ENCODE results near the gene DDX1.
"Not testable (repeated sequence)": the region's sequence is repeated elsewhere in the genome, so short reads cannot be mapped to it uniquely, and the experiment has no call there.

Gene DDX1

DNA sequence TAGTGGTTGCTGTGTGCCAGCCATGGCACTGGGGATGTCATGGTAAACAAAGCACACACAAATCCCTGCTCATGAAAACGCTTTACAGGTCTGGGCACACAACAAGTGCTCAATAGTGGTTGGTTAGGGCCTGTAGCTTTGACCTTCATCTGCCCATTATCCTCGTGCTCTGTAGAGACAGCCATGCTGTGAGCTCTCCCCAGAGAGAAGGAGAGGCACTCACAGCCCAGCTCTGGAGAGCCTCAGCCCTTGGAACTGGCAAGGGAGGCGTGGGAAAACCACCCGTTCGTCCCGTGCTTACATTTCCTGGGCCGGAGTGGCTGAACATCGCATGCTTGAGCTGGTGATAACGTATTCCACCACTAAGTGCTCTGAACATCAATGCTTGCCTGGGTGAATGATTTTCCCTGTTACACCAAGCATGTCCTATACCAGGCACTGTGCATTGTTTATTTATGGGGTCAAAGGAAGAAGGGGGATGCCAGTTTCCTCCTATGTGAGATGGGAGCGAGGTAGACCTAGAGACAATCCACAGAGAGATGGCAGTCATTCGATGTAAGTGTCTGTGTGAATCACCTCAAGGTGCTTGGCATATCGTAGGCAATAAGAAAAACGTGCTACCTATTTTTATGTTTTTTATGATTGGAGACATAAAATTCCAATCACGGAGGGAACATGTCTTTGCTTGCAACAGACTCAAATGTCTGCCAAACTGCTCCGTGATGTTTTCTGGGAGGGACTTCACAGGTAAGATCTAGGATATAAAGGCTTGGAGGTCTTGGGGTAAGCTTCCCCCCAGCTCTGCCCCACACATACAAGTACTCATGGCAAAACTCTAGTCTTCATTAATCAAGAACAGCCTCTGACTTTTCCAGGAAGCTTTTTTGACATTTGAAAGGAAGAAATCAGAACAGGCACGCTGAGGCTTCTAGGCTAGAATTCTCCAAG, 75.5 kb downstream of the DDX1 start:
- DNase-seq = no peak

DNA sequence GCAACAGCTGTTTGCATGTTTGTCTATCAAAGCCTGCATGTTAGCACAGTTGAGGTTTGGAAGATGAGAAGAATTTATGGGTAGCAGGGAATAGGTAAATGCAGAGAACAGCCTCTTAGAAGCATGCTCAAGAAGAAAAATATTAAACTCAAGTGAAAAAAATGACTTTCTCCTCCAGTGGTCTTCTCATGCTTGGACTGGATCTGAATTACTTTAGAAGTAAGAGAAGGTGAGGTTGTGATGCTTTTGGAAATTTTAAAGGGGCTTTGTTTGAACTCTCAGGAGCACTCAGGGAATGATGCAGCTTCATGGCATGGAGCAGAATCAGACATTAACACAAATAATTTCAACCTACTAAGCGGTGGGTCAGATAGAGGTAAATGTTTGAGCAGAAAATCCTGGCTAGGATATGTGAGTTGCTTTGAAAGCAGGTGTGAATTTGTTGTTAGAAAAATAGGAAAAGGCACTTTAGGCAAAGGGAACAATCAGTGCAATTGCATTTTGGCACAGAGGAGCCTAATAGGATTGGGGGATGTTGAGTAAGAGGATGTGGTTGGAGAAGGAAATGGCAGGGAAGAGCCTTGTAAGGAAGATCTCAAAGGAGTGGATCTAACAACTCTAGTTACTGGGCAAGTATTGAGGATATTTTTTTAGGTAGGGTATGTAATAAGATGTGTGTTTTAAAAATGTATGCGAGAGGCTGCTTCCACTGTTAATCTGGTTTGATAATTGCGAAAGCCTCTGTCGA, 76.3 kb downstream of the DDX1 start:
- no peak for DNase-seq

DNA sequence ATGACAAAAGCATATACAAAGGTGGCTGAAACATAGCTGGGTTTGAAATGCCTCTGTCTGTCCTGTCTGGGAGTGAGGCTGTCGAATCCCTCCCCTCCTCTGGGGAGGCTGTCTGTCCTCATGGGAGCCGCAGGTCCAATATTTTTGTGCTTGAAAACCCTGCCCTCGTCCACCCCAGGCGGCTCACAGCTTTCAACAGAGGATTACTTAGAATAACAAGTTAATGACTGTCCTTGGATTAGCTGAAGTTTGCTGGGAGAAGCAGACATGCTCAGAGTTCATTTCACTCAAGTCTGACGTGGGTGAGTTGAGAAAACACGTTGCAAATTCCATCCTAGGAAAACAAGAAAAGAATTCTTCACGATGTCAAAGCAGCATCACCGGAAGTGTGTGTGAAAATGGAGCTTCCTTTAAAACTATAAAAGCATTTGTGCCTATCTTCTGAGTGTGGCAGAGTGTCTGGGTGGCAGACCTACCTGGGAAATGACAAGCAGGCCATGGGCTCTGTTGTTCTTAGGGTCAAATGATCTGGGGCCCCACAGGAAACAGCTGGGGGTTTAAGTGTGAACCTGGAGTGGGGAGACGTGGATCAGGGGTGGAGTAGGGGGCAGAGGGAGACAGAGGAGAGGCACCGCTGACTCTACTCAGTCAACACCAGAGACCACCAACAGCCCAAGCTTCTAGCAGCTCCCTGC, 77.1 kb downstream of the DDX1 start:
- no peak for DNase-seq

DNA sequence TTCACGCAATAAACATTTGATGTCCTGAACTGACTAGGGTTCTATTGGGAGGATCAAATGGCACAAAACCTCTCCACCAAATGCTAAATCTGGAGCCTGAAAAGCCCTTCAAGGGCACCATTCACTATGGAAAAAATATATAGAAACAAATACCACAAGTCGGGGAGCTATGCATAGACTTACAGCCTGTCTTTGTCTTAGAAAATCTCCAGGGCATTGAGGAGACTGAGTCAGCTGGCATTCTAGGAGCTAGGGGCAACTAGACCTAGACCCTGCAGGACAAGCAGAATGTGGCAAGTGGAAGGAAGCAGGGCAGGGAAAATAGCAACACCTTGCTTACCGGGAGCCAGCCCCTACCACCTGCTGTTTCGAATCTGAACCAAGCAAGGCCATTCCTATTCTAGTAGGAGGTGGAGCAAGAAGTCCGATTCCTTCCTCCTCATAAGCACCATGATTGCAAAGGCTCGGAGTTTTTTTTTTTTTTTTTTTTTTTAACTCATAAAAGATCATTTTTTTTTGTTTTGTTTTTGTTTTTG, 77.8 kb downstream of the DDX1 start:
- no peak for DNase-seq

DNA sequence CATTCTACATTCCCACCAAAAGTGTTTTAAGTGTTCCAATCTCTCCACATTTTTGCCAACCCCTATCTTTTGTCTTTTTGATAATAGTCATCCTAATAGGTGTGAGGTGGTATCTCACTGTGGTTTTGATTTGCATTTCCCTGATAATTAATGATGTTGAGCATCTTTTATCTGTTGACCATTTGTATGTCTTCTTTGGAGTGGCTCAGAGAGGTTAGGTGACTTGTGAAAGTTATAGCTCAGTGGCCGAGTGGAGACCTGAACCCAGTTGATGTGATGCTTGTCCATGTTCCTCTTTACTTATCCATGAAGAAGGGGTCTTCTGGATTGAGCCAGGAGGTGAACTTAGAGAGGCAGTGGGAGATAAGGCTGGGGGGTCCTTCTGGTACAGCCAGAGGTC, 78.8 kb downstream of the DDX1 start:
- DNase-seq = no peak

DNA sequence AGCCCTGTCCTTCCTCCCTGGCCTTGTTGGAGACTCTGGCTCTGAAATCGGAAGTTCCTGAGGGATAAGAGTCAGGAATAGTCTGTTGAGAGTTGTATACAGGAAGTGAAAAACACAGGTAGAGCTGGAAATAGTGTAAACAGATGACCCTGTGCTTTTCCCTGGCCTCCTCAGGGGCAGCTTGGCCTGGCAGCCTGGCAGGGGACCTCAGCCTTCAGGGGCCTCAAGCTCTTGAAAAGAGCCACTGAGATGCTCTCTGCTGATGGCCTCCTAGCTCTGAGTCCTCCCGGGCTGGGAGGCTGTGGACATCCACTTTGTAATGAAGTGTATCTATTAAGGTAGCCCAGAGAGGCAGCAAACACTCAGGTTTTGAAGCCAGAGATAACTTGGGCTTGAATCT, 79.3 kb downstream of the DDX1 start:
- DNase-seq = no peak

DNA sequence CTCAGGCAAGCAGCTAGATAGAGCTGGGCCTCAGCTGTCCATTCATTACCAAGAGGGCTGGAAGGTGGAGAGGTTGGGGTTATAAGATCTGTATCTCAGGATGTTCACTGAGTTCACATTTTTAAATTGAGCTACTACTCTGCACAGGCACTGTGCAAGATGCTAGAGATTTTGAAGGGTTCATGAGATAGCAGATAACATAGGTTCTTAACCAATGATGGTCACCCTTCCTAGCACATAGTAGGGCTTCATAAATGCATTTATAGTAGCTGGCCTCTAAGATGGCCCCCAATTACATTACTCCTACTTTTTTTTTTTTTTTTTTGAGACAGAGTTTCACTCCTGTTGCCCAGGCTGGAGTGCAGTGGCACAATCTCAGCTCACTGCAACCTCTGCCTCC, 79.7 kb downstream of the DDX1 start:
- DNase-seq = no peak

DNA sequence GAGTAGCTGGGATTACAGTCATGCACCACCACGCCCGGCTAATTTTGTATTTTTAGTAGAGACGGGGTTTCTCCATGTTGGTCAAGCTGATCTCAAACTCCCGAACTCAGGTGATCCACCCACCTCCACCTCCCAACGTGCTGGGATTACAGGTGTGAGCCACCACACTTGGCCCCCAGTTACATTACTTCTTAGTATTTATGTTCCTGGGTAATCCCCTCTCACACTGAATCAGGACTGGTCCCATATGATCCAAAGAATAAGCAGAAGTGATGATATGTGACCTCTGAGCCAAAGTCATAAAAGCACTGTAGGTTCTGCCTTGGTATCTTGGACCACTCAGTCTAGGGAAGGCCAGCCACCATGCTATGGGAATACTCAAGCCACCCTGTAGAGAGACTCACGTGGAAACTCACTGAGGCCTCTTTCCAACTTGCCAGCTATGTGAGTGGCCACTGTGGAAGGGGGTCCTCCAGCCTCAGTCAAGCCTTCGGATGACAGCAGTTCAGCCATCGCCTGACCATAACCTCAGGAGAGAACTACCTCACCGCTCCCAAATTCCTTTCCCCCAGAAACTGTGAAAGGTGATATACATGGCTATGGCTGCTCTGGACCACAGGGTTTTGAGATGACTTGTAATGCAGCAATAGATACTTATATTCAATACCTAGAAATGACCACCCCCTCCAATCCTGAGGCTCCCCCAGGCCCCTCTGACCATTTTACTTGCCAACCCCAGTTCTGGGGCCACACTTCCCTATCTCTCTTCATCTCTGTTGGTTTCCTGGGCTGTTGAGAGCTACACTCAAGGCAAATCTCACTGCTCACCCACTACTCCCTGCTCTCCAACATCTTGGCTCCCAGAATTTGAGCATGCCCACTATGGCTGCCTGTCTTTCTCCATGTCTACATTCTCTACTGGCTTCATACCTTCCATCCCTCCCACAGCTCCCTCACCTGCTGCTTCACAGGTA, 80.5 kb downstream of the DDX1 start:
- no peak for DNase-seq

DNA sequence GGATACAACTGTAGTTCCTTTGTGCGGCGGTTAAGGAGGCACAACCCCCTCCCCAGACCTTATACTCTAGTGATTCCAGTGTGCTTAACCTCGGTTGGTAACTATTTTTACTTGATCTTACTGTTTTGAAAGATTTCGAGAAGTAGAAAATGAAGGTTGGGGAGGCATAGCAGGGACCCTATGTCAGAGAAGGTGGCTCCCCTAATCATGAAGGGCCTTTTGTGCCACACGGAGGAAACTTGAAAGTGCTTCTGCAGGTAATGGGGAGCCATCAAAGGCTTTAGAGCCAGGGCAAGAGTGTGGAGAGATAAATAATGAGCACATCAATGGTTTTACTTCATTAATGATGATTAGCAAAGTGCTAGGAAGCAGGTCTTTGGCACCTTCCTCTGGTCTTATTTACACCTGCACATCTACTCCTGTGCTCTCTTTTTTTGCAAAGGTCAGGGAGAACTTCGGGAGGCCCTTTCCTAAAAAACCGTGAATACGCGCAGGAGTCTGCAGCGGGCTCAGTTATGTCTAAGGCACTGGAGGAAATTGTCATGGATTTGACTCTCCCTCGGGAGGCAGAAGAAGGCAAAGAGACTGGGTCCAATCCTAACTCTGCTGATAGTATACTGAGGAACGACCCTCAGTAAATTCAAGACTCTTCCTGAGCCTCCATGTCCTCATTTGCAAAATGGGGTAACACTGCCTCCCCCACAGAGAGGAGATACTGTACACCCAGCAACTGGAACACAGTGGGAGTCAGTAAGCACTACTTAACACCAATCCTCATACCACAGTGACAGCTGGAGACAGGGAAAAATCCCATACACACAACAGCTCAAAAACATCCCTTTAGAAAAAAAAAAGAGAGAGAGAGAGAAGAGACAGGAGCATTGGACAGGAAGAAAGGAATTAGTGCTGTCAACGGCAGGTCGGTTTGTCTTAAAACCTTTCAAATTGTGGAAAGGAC, 81.6 kb downstream of the DDX1 start:
- DNase-seq = no peak

DNA sequence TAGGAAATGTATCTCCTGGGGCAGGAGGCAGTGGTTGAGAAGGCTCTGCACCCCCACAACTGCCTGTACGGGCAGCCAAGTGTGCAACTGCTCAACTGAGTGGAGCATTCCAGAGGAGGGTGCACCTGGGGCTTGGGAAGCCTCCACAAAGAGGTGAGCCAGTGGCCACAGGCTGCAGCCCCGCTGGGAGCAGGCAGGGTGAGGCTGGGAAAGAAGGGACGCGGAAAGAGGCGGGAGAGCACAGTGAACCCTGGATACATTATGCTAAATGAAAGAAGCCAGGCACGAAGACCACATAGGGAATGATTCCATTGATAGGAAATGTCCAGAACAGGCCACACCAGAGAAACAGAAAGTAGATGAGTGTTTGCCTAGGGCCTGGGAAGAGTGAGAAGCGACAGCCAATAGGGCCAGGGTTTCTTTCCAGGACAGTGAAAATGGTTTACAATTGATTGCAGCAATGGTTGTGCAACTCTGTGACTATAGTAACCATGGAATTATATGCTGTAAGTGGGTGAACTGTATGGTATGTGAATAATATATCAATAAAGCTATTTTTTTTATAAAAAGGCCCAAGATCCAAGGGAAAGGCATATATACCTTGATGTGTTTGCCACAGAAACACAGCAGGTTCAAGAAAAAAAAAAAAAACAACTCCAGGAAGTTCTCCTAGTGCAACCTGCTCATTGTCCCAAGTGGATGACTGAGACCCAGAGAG, 82.4 kb downstream of the DDX1 start:
- no peak for DNase-seq

DNA sequence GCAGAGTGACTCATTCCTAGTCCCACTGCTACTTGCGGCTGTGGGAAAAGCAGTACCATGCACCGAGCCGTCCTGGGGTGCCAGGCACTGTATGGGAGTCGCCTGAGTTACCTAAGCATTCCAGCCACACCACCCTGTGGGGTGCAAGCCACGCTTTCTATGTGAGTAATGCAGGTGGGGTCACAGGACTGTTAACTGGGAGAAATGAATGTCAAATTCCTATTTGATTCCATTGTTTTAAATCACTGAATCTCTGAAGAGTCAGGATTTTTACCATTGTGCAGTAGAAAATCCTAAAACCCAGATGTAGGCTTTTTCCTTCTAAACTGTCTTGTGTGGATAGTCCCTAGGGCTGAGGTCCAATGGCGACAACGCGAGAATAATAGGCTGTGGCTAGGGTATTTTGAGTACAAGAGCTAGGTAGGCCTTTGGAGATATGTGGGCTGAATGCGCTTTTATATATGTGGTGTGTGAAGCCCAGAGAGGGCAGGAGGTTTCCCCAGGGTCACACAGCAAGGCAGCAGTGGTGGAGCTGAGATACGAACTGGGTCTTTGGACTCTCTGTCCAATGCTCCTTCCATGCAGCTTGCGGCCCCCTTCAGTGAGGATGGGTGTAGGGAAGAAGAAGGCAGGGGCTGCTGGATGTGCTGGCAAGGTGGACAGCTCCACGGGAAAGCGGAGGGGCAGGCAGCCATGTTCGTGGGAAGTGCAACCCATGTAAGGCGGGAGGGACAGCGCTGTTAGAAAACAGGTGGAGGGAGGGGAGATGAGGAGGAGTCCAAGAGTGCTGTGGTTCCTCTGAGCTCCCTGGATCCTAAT, 83.2 kb downstream of the DDX1 start:
- DNase-seq = no peak

DNA sequence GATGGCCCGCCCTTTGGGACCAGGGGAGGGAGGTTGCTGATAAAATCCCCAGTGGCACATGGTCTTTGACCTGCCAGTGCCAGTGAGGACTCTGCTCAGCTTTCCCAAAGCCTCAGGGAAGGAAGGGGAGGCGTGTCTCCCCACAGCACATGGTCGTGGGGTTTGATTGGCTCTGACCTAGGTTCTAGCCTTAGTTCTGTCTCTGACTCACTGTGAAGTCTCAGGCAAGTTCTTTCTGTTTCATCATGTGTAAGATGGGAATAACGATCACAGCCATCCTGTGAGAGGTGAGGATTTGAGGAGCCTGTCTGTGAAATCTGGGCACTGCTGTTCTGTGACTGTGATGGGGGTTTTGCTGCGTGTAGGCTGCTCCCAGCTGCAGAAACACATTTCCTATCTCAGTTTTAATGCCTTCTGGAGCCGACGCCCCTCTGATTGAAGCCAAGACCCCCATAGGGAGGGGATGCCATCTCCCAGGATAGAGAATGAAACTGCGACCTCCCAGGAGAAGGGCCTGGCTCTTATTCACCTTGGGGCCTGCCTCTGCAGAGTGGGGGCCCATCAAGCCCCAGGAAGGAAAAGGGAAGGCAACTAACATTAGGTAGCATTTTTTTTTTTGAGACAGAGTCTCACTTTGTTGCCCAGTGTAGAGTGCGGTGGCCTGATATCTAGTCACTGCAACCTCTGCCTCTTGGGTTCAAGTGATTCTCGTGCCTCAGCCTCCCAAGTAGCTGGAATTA, 84.0 kb downstream of the DDX1 start:
- DNase-seq = no peak

DNA sequence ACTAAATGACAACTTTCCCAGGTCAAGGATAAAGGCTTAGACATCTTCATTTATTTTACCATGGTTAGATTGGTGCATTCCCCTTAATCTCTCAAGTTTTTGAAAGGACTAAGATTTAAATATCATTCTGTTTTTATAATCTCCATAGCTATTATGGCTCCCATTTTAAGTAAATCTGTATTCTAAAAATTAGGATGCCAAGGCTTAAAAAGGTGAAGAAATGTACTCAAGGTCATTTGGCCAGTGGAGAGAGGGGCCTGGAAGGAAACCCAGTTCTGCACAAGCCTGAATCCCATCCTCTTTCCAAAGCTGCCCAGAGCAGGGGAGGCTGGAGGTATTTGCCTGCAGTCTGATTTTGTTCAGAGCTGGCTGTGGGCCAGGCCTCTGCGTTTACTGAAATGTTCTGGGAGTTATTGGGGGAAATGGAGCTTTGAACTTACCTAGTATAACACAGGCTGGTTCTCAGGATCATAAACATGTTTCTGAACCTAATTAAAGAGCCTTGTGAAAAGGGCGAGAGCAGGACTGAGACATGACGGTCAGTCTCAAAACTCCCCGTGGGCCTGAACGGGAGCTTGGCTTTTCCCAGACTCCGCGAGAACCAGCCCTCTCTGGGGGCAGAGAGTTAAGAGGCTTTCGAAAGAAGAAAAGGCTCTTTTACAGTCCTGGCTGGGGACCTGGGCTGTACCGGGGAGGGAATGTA, 85.6 kb downstream of the DDX1 start:
- no peak for DNase-seq

DNA sequence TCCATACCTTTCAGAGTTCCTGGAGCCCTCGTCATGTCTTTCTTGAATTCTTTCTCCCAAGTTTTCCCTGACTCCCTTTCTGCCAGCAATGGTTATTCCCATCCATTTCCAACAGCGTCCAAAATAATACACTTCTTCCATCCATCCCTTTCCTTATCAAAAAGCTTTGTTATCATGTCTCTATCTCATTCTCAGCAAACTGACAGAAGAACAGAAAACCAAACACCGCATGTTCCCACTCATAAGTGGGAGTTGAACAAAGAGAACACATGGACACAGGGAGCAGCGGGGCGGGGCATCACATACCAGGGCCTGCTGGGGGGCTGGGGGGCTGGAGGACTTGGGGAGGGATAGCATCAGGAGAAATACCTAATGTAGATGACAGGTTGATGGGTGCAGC, 86.7 kb downstream of the DDX1 start:
- DNase-seq = no peak

DNA sequence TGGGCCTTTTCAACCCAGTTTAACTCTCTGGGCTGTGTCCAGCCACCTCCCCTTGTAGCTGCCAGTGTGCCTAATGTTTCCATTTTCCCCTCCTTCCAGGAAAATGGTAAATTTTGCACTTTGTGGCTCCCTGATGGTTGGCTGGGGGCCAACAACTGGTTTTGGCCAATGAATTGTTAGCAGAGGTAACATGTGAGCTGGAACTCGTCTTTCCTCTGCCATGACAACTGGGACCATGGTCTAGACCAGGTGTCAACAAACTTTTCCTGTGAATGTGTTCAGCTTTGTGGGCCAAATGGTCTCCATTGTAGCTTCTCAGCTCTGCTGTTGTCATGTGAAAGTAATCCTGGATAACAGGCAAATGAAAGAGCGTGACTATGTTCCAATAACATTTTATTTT, 87.2 kb downstream of the DDX1 start:
- DNase-seq = no peak

DNA sequence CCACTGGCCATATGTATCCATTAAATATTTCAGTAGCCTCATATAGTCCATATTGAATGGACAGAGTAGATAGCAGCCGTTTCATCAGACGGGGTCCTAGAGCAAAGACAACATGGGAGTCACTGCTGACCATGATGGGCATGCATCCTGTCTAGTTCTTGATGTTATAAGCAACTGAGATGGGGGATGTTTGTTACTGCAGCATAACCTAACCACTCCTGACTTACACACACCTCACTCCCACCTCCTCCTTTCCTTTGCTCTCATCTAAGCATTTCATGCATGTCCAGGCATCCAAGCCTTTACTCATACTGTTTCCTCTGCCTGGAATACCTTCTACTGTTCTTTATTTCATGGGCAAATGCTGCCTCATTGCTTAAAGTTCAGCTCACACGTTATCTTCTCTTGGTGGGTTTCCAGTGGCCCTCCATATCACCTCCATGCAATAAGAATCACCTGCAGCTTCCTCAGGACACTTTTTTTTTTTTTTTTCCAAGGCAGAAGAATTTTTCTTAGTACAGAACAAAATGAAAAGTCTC, 87.8 kb downstream of the DDX1 start:
- DNase-seq = no peak

DNA sequence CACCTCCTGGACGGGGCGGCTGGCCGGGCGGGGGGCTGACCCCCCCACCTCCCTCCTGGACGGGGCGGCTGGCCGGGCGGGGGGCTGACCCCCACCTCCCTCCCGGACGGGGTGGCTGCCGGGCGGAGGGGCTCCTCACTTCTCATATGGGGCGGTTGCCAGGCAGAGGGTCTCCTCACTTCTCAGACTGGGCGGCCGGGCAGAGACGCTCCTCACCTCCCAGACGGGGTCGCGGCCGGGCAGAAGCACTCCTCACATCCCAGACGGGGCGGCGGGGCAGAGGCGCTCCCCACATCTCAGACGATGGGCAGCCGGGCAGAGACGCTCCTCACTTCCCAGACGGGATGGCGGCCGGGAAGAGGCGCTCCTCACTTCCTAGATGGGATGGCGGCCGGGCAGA, 88.5 kb downstream of the DDX1 start:
- DNase-seq = not testable (repeated sequence)
